Stimulated activated naive CD4-positive, alpha-beta T cell (primary cell): Measurements from ENCODE around the gene SYT12.
"Not testable (repeated sequence)": the region's sequence is repeated elsewhere in the genome, so short reads cannot be mapped to it uniquely, and the experiment has no call there.

ENCODE experiments used
- DNase-seq, 6 experiments: peaks; one replicate each; lab custom pipeline; 2025; lab: John Stamatoyannopoulos, UW

The SYT12 gene

GRCh38 chr11:66996609-66997273 lies 26.2 kb upstream of the SYT12 start:
- DNase-seq, result no peak

GRCh38 chr11:66999555-66999954 lies 23.4 kb upstream of the SYT12 start:
- DNase-seq, result no peak

GRCh38 chr11:67001332-67001731 lies 21.6 kb upstream of the SYT12 start:
- DNase-seq, result no peak

- DNase-seq, result no peak
These were observed 20.5 kb upstream of the SYT12 start for GRCh38 chr11:67002297-67002913.

- DNase-seq, result no peak
These were observed 20.0 kb upstream of the SYT12 start for GRCh38 chr11:67002921-67003411.

- not testable (repeated sequence) for DNase-seq
These were observed 17.7 kb upstream of the SYT12 start for GRCh38 chr11:67005200-67005599.

GRCh38 chr11:67006029-67006884 lies 16.7 kb upstream of the SYT12 start:
- DNase-seq, result no peak

GRCh38 chr11:67007126-67007525 lies 15.8 kb upstream of the SYT12 start:
- no peak for DNase-seq

GRCh38 chr11:67010296-67010905 lies 12.5 kb upstream of the SYT12 start:
- DNase-seq, result no peak

- DNase-seq, result no peak
These were observed 9.4 kb upstream of the SYT12 start for GRCh38 chr11:67013511-67014045.

- DNase-seq, result no peak
These were observed 8.6 kb upstream of the SYT12 start for GRCh38 chr11:67014343-67014742.

- DNase-seq, result no peak
These were observed 7.9 kb upstream of the SYT12 start for GRCh38 chr11:67015048-67015447.

GRCh38 chr11:67016550-67016949 lies 6.4 kb upstream of the SYT12 start:
- DNase-seq, result no peak

GRCh38 chr11:67020949-67021348 lies 2.0 kb upstream of the SYT12 start:
- no peak for DNase-seq

- no peak for DNase-seq
These were observed 497 bp upstream of the SYT12 start for GRCh38 chr11:67022341-67022933.

GRCh38 chr11:67023957-67024353 lies 1.0 kb downstream of the SYT12 start:
- no peak for DNase-seq

GRCh38 chr11:67024410-67024809 lies 1.5 kb downstream of the SYT12 start:
- peak in 5 of 6 experiments; percentile 15 to 75 (median 70) for DNase-seq

- peak in 1 of 6 experiments; percentile 45 for DNase-seq
These were observed 2.0 kb downstream of the SYT12 start for GRCh38 chr11:67024966-67025365.

GRCh38 chr11:67025750-67026149 lies 2.8 kb downstream of the SYT12 start:
- DNase-seq, result no peak

- no peak for DNase-seq
These were observed 4.0 kb downstream of the SYT12 start for GRCh38 chr11:67026941-67027340.

- DNase-seq, result no peak
These were observed 4.6 kb downstream of the SYT12 start for GRCh38 chr11:67027483-67027930.
